GM03348 (cell line): Measurements from ENCODE around the gene PLXNB1.

Experiments
- DNase-seq: peaks from one replicate; pipeline ENCODE4 v3.0.0; 2012; ENCODE audit warnings: low spot score

The PLXNB1 gene

GRCh38 chr3:48367201-48367600, 62.7 kb downstream of the PLXNB1 start:
- no peak for DNase-seq

- no peak for DNase-seq
Observed at GRCh38 chr3:48364840-48365239, 65.0 kb downstream of the PLXNB1 start.

GRCh38 chr3:48361928-48362327, 68.0 kb downstream of the PLXNB1 start:
- no peak for DNase-seq

- no peak for DNase-seq
Observed at GRCh38 chr3:48356419-48356818, 73.5 kb downstream of the PLXNB1 start.

- no peak for DNase-seq
Observed at GRCh38 chr3:48353987-48354386, 75.9 kb downstream of the PLXNB1 start.
